GM21423 (cell line): ENCODE results near the gene MSN.

ENCODE experiments used
- ATAC-seq: cut with Tn5 transposase; IDR thresholded peaks from one replicate; pipeline ENCODE4 v1.9.1; 2021; ENCODE audit warnings: mild to moderate bottlenecking, moderate library complexity; ENCODE audit not compliant: unreplicated experiment

The MSN gene

DNA sequence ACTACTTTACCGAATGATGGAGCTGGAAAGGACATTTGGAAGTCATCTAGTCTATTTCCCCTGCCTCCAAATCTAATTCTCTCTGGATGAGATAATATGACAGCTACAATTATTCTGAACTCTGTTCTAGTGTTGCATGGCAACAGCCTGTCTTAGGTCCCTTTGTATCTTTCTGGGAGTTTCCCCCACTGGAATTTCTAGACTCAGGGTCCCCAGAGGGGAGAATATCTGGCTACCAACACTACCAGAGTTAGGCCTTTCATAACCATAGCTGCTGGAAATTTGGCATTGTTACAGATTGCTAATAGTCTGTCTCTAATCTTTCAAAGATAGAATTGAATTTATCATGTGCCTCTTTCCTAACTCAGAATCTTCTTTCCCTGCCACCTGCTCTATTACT lies 4.5 kb downstream of the MSN start:
- ATAC-seq: no peak

DNA sequence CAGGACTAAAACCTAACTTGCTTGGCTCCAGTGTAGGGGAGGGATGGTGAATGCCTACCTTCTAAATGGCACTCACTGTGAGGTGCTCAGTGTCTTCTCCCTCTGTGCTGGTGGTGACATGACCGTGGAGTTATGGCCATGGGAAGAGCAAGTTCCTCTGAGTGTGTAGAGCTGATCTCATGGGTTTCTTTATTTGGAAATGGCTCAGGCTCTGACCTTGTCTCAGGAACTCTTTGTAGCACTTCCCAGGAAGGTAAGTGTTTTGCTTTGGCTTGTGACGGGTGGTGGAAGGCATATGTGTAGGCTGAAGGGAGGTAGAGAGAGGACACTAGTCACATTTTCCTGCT lies 6.4 kb downstream of the MSN start:
- no peak for ATAC-seq

DNA sequence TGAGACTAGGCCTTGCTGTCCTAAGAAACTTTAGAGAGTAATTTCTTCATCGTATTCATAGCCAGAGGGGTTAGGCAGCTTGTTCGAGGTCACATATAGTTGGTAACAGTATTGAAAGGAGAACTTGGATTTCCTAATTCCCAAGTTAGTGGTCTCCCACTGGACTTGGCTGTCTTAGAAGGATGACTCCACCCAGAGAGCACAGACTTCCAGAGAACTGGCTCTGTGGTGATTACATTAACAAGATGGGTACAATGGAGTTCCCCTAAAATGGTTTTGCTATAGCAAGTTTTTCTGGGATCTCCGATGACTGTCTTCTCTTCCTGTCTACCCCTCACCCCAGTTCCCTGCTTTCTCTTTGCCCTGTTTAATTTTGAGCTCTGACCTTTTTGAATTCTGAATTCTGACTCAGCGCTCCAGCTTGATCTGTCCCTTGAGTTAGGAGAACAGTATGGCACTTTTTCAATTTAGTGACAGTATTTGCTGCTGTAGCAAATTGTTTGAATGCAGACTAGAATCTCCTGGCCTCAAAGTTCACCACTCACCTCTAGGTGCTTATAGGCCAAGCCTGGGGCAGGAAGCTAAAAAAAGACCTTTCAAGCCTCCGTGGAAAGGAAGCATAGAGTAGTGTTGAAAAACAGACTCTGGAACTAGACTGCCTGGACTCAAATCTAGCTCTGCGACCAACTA lies 6.9 kb downstream of the MSN start:
- no peak for ATAC-seq

DNA sequence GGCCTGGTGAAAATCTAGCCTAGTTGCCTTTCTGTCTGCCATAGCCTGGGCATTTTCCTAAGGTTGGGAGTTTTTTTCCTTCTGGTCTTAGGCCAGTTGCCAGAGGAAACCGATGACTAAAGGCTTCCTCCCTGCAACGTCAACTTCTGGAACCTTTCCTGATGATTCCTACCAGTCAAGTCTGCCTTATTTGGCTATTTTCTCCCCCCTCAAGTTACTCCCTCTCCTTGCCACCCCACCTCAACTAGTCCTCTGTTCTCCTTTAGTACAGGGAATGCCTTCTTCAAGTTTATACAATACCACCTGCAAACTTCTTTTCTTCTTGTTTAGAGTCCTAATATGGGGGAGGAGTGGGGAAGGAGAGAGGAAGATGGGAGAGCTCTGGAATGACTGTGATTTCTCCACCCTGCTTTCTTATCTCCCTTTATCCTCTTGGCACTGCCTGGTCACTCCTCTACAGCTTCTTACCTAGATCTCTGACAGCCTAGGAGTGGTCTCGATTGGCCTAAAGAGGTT lies 10.6 kb downstream of the MSN start:
- ATAC-seq: no peak

DNA sequence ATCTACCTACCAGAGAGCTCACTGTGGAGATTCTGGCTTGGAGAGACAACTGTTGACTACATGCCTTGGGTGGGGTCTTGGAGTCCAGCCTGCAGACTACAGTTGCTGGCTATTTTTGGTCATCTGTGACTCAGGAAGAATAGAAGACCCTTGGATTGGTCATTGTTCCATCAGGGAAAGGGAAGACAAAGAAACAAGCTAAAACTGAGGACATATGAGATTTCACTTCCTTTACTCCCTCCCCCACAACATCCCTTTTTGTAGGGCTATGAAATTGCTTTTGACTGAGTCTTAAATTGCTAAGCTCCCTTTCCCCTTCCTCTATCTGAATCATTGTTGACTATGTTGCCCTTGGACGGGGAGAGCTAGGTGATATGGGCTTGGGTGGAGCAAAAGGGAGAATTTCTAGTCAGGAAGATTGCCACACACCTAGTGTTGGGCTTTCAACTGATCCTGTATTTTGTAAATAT lies 11.7 kb downstream of the MSN start:
- no peak for ATAC-seq

DNA sequence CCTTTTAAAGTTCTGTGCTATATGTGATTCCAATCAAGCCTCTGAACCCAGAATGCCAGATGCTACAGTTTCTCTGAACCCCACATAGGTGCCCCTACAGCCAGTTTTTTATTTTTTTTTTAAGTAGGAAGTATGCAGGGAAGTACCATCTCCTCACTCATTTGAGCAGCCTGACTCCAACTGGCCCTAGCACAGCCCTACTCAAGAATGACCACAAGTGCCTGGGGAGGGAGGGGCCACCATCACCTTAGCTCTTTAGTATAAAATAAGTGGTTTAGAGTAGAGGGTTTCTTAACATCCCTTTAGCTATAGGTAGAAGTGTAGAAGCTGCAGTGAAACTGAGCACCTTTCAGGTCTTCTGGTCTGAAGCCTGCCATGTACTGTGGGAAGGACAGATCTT lies 14.4 kb downstream of the MSN start:
- ATAC-seq: no peak

DNA sequence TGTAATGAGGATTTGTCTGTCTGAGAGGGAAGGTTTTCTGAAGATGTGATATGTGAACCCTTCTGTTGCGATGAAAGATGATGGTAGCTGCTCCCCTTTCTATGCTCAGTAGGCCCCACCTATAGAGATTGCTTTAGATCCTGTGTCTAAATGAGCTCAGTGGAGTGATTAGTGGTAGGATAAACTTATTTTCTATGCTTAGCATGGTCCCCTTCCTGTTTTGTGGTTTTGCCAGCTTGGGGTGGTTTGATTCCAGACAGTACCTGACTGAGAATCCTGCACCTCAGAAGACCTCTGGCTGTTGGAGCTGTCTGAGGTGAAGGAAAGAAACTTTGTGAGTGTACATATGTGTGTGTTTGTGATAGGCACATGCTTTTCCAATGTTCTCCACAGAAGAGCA lies 17.7 kb downstream of the MSN start:
- no peak for ATAC-seq

DNA sequence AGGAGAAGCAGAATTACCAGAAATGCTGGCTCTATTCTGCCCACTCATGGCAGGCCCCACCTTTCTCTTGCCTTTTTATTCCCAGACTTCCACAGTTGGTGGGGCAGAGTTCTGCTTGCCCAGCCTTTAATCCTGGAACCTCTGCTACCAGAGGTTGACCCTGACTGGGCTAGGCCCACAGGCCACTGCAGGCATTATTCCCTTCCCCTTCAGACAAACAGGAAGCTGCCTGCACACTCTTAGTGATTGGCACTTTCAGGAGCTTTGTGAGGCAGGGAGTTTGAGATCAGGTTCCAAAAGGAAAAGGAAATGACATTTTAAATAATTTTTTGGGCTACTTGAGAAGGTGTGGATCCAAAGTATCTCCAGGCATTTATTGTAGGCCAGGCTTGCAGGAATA lies 18.8 kb downstream of the MSN start:
- no peak for ATAC-seq

DNA sequence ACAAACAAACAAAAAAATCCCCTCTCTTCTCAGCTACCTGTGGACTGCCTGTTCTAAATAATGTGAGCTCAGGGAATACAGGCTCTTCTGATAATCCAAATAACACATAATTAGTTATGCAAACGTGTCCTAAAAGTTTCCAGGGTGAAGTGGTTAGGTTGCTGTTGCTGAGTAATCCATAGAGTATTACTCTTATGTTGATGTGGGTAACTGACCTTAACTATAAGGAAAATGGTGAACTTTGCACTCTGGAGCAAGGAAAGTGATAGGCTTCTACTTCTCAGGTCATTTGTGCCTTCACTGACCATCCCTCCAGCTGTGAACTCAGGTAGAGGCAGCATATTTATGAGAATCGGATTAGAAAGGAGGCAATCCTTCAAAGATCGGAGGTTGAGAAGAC lies 19.9 kb downstream of the MSN start:
- no peak for ATAC-seq

DNA sequence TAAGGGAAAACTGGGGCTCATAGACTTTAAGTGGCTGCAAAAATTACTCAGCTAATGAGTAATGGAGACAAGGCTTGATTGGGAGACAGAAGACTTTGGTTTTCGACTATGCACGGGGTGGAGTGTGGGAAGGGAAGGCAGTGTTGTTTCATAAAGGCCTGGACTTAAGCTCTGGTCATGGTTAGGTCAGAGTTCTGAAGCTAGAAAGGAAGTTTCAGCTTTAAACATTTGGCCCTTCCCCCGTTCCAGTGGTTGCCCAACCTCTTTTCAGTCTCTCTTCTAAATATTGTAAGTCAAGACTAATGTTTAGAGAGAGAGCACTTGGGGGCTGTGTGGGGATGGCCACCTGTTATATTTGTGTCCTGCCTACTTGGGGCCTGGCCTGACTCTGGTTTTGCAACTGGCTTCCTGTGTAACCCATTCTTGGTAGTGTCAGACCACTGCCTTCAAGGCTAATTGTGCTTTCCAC lies 21.0 kb downstream of the MSN start:
- ATAC-seq: peak; percentile 90

DNA sequence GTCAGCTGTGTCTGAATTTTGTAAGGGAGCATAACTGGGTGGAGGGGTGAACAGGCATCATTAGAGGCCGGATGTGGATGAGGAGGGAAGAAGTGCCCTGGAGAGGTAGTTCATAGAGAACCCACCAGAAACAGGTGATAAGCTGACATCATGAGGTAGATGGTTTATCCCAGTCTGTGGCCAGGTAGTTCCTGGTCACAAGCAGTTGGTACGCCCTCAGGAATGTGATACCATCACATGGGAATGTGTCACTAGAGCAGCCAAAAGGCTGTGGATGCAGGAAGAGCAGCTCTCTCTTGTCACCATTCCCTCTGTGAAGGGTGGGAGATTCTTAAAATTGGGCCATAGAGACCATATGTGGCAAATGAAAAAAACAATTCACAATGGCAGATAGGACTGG lies 21.9 kb downstream of the MSN start:
- no peak for ATAC-seq

DNA sequence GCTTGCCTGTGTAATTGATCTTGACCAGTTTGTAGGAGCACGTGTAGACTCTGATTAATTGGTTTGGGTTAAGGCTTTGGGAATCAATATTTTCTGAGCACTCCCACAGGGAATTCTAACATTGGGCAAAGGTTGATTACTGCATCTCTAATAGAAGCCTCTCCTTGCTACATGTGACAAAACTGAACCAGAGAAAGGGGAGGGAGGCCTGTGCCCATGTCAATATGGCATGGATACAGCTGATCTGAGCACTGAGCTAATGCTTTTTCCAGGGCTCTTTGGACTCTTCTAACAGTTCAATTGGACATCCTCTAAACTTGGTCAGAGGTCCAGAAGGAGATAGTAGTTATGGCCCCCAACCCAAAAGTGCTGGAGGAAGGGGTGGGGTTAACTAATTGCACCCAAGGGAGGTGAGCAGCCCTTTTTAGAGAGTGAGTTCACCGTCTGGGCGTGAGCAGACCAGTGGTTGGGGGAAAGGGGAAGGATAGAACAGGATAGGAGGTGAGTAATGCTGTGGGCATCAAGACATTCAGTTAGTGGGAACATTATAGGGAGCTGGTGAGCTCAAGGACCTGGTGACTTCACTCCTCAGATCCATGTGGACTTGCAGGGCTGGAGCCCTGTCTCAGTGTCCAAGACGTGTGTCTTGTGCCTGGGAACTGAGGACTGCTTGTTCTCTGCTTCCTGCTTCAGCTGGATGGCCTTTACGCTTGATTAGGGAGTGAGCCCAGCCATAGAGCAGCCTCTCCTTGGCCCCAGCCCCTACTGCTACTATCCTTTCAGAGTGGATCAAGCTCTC lies 22.8 kb downstream of the MSN start:
- no peak for ATAC-seq

DNA sequence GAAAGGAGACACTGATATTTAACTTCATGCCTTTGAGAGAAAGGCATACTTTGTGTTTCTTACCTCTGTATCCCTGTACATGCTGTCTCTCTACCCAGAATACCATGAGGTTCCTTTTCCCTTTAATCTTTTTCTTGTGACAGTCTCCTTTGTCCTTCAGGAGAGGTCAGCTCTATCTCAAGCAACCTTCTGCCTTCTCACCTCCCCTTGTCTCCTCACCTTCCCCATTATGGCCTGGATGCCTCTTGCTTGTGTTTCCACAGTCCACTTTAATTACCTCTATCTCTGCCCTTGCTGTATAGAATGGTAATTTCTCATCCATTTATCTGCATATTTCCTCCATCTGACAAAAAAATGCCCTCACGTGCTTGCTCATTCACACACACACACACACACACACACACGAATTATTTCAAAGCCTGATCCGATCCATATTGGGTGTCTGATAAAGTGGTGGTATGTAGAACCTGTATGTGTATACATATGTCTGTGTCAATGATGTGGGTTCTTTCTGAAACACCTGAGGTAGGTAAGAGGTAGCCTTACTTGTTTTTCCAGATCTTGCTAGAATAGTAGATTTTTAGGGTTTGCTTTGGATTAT lies 28.5 kb downstream of the MSN start:
- ATAC-seq: no peak

DNA sequence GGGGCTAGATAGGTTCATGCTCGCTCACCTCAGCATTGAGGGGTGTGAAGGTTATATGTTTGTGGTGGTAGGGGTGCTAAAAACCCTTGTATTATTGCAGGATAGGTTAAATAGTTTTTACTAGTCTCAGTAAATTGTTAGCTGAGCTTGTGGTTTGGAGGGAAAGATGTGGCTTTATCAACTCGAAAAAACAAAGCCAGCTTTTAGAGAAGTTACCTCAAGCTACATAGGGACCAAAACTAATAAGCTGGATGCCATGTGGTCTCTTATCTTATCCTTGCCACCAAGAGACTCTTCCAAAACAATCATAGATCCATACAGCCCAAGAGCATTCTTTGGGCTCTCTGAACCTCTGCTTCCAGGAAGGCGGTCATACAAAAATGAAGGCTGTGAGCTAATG lies 29.2 kb downstream of the MSN start:
- ATAC-seq: no peak

DNA sequence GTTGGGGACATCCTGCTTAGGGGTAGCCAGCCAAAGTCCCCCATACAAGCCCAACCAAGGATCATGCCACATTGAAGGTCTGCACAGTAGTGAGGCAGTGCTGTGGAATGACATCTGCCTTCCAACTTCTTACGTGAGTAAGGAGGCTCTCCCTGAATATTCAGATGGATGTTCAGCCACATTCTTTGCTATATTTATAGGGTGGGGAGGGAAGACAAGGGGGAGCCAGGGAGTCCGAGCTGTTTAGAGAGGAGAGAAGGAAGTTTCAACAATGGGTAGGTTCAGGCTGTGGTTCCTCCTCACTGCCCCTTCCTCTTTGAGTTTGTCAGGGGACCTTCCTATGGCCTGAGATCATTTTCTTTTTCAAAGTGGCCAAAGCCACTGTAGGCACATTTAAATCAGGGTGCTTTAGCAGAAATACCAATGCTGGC lies 29.8 kb downstream of the MSN start:
- ATAC-seq: no peak

DNA sequence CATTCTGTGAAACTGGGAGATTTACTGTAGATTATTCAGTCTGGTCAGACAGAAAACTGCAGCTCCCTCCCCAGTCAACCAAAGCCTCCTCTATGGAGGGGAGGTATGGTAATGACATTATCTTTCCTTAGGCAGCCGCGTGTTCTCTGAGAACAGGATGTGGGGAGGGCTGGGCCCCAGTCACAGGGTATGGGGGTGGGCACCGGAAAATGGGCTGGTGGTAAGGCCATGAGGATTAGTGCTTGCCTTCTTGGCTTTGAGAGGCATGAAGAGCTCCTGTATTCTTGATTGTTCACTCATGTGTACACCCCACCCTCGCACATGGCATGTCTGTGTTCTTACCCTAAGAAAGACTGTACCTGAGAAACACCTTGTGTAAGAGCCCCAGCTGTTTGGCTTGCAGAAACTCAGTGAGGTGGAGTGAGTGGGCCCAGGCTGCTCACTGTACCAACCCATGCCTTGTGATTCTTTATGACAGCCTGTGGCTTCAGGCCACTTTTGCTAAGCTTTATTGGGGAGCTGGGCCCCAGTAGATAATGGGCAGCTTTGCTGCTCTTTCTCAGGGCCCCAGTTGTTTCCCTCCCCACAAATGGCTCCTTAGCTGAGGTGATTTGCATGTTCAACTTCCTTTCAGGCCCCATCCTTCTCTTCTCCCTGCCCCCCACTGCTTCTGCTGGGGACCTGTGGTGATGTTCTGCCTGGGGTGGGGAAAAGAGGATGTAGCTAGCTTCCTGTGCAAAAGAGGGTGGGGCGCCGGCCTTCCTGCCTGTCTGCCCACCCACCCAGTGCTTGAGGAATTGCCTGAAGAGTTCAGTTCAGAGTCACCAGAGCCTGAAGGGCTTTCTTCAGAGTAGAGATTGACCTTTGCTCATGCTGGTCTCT lies 30.7 kb downstream of the MSN start:
- ATAC-seq: peak; percentile 58

DNA sequence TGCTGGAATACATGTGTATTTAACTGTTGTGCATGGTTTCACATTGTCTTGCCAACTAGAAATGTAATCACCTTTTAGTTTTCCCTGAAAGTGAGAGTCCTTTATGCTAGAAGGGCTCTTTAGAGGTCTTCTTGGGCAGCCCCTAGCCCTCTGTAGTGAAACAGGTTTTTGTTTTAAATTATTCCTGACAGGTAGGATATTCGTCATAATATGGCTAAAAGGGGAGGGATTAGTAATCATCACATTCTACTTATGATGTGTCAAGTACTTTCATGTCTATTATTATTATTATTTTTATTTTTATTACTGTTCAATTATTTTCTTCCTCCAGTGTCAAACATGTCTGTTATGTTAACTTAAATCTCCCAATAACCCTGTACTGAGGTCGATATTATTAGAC lies 35.5 kb downstream of the MSN start:
- no peak for ATAC-seq

DNA sequence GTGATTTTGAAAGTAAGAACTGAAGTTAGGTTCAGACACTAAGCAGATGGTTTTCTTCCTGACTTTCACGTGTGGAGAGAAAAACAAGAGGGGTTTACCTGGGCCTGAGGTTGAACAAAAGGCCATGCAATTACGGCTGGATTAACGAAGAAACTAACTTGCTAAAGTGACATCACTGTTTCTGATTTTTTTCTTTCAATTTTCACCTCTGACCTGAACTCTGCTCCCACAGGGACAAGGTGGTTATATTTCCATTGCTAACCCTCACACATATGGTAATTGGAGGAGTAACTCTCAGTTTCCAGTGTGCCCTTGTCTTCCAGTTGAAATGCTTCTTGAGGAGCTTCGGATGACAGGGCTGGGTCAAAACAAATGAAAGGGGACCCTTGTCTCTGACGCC lies 38.0 kb downstream of the MSN start:
- ATAC-seq: no peak

DNA sequence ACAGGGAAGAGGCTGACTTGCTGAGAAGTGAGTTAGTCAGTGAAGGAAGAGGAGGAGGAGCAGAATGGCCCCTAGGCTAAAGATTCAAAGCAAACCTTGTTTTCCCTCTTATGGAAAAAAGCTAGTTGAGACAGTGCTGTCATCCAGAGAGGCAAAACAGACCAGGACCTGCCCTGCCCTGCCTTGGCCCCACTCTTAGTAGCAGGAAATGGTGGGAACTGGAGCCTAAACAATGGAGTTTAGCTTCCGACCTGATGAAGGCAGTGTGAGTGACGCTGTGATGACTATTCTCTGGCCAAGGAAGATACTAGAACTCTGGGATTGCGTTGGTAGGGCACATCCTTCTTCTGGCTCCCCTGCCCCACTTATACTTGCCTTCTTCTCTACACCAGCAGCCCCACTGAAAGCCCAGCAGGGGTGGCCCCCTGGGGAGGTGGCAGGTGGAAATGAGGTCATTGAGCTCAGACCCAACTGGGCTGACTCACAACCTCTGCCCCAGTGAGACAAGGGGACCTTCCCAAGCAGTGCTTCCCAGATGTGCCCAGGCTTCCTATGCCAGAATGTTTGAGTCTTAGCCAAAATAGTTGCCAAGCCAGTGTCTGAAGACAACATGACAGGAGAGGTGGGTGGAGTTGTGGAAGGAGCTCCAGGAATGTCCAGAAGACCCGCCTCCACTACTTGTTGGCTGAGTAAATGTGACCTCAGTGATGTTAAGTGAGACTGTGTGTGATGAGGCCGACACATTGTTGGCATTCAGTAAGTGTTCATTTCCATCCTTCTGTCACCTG lies 38.8 kb downstream of the MSN start:
- ATAC-seq: no peak

DNA sequence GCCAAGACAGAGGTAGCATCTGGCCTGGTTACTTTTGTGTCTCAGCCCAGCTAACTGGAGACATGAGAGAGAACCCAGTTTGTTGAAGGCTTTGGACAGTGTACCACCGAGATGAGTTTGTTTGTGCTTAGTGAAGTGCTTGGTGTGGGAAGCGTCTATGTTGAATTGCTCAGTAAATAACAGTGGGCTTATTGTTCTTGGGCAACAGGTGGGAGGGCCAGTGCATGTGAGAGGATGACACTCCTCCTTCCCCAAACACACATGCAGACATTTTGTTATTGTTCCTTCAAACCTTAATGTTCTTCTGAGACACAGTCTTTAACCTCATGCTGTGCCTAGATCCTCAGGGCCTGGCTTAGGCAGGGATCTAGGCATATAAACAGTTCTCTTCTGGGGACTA lies 39.7 kb downstream of the MSN start:
- ATAC-seq: no peak
